Measurements from ENCODE around the gene PHB1.
"Not testable (repeated sequence)": the region's sequence is repeated elsewhere in the genome, so short reads cannot be mapped to it uniquely, and the experiment has no call there.

Gene PHB1

DNA sequence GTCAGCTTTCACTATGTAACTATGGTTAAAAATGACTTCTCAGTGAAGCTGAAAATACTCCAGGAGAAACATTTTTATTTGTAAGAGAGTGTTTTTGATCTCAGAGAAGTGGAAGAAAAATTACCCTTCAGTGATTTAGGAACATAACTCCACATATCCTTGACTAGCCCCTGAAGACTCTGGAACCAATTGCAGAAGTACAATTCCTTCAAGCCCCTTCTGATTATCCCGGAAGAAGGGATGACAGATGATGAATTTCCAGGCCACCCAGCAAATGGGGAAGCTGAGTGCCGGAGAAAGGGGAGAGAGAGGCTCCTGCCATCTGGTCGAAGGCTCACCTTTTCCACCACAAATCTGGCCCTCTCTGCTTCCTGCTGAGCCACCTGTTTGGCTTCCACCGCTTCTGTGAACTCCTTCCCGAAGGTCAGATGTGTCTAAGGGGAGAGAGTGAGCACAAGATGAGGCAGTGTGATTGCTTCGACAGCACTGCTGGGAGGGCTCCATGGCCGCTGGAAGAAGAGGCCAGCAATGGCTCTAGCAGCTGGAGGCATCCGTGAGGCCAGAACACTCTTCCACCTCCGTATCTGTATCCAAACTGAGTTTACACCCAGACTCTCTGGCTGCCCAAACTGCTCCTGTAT, 8.1 kb downstream of the PHB1 start:
- DNase-seq (ENCODE audit: extremely low read depth in 1 of 2, low read depth in 1 of 2), result no peak

DNA sequence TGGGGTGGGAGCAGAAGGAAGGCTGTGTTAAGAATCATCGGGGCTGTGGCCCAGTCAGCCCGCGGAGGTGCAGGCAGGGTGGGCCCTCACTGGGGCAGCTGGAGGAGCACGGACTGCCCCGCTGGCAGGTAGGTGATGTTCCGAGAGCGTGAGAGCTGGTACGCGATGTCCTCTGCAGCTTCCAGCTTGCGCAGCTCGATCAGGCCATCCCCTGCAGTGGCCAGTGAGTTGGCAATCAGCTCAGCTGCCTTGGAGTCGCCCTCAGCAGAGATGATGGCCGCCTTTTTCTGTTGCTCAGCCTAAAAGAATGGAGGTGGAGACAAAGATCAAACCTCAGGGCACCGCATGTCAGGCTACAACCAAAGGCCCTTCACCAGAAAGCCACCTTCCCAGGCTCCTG, 9.8 kb downstream of the PHB1 start:
- DNase-seq (ENCODE audit: extremely low read depth in 1 of 2, low read depth in 1 of 2), result no peak

- DNase-seq (ENCODE audit: extremely low read depth in 1 of 2, low read depth in 1 of 2), result no peak
Measured at GRCh38 chr17:49404361-49404760, 10.3 kb downstream of the PHB1 start.

DNA sequence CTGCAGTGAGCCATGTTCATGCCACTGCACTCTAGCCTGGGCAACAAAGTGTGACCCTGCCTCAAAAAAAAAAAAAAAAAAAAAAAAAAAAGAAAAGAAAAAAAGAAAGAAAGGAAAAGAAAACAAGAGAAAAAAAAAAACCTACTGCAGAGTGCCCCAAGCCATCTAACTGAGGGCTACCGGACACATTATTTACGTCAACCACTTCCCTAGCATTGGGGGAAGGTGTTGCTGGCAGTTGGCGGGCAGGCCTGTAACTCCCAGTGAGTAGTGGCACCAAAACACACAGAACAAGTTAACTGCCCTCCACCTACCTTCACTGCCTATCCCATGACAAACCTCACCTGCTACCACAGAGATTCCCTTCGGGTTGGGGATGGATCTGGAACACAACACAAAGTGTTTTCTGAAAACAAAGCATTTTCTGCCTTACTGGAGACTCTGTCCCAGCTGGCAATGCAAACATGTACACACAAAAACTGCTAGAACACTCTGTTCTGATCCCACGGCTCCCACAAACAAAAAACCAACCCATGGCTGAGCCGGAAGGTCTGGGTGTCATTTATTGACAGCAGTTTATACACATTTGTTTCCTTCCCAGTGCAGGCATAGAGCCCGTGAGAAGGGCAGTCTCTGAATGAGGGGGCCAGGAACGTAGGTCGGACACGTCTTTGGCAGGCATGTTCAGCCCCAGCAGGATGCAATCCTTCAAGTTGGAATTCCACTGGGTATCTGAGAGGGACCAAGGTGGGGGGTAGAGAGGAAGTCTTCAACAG, 11.0 kb downstream of the PHB1 start:
- DNase-seq (ENCODE audit: extremely low read depth in 1 of 2, low read depth in 1 of 2), result no peak

DNA sequence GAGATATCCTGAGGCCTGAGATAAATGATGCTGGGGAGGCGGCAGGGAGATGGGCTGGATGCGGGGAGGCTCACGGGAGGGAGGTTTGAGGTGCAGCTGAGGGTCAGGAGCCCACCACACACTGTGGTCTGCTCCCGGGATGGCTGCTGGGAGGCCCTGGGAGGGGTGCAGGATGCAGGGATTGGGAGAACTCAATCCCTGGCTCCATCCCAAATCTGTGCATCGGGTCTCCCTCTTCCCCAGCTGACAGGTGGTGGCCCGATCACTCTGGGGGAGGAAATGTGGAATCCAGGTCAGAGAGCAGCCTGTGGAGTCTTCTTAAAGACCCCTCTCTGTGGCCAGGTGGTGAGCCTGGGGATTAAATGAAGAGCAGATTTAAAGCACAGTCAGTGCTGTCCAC, 12.0 kb downstream of the PHB1 start:
- no peak for DNase-seq (ENCODE audit: extremely low read depth in 1 of 2, low read depth in 1 of 2)

DNA sequence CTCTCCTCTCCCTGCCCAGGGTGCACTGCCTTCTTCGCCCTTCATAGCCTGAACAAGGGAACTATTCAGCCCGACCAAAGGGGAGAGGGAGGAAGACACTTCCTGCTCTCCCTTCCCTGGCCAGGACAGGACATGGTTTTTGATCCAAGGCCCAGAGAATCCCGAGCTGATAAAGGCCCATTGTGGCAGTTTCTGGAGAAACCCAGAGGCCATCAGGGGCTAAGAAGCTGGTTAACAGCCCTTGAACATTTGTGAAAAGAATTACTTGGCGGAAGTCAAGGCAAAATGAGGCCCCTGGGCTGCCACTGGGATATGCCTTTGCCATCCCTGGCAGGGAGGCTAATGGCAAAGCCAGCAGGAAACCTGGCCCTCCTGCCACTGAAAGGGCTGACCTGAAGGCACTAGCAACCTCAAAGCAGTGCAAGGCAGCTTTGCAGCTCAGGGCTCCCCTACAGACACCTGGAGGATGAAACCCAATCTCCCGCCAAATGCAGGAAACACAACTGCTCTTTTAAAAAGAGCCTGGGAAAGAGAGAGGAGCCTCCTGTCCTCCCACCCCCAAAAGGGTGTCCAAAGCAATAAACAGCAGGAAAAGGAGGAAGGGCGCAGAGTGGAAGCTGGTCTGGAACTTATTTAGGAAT, 12.6 kb downstream of the PHB1 start:
- no peak for DNase-seq (ENCODE audit: extremely low read depth in 1 of 2, low read depth in 1 of 2)

- no peak for DNase-seq (ENCODE audit: extremely low read depth in 1 of 2, low read depth in 1 of 2)
Measured at GRCh38 chr17:49399995-49400394, 14.7 kb downstream of the PHB1 start.

GRCh38 chr17:49397586-49397985, 17.1 kb downstream of the PHB1 start:
- no peak for DNase-seq (ENCODE audit: extremely low read depth in 1 of 2, low read depth in 1 of 2)

DNA sequence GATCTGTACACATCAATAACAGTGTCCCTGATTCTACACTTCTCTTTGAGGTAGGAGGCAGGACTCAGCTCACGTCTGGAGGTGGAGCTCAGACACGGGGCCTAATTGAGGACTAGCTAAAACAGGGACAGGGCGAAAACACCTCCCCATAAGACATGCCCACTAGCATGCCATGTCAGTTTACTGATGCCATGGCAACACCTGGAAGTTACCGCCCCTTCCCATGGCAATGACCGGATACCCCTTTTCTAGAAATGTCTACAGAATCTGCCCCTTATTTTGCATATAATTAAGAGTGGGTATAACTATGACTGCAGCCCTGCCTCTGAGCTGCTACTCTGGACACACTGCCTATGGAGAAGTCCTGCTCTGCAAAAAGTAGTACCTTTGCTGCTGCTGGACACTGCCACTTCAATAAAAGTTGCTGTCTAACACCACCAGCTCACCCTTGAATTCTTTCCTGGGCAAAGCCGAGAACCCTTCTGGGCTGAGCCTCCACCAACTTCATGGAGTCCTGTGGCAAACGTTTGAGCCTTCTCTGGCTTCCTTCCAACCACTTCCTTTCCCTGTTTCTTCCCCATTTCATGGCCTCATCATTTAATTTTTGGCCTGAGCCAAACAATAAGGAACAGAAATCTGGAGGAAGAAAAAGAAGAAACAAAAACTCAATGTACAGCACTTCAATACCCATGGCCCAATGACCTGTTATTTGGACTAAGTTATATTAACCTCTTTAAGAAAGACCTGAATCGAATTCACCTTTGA, 21.0 kb downstream of the PHB1 start:
- no peak for DNase-seq (ENCODE audit: extremely low read depth in 1 of 2, low read depth in 1 of 2)

DNA sequence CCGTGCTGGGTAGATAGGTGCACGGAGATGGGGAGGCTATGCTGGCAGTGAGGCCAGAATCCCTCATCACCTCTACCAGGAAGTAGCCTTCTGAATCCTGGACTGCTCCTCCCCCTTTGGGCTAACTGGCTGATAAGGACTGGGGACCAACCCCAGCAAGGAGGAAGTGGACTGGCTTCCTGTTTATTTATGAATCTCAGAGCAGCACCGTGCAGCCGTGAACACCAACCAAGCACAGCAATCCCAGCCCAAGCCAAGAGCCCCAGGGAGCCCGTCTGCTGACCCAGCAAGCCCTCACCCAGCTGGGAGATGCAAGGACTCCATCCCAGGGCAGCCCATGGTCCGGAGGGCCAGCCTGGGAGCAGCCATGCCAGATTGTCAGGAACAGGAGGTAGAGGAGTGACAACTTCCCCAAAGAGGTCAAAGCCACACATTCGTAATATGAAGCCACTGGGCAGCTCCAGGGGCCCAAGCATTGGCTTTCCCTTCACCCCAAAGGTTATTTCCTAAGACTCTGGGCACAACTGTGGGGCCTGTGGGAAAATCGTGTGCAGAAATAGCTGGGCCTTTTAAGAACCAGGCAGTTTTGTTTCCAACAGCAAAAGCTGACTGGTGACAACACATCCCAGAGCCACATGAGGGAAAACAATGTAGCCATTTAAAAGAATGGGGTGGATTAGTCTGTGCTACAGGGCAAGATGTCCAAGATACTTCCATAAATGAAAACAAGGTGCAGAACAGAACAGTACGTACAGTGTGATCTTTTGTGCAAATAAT, 23.9 kb downstream of the PHB1 start:
- DNase-seq (ENCODE audit: extremely low read depth in 1 of 2, low read depth in 1 of 2), result no peak

DNA sequence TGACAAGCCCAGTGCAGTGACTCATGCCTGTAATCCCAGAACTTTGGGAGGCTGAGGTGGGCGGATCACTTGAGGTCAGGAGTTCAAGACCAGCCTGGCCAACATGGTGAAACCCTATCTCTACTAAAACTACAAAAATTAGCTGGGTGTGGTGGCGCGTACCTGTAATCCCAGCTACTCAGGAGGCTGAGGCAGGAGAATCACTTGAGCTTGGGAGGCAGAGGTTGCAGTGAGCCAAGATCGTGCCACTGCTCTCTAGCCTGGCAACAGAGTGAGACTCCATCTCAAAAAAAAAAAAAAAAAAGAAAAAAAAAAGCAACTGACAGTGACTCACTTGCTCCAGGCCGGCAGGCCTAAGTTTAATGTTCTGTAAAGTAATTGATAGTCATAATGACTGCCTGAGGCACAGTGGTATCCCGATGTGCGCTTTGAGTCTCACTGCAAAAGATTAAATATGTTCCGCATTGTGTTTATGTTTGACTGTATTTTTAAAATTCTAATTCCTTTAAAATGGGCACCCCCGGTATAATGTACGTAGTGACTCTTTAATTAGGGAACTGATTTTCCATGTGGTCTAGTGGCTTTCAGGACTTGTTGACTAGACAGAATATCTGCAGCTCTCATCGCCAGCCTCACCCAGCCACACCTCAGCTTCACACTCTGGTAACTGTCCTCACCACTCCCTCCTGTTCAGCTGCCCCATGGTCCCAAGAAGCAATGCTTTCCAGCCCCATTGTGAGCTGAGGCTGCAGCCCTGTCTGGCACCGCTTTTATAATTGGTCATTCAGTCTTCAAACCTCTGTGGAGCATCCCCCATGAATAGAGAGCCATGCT, 25.0 kb downstream of the PHB1 start:
- DNase-seq (ENCODE audit: extremely low read depth in 1 of 2, low read depth in 1 of 2), result not testable (repeated sequence)

- DNase-seq (ENCODE audit: extremely low read depth in 1 of 2, low read depth in 1 of 2), result no peak
Measured at GRCh38 chr17:49388692-49389513, 25.8 kb downstream of the PHB1 start.

GRCh38 chr17:49388290-49388640, 26.4 kb downstream of the PHB1 start:
- DNase-seq (ENCODE audit: extremely low read depth in 1 of 2, low read depth in 1 of 2), result no peak

- no peak for DNase-seq (ENCODE audit: extremely low read depth in 1 of 2, low read depth in 1 of 2)
Measured at GRCh38 chr17:49387498-49388289, 27.0 kb downstream of the PHB1 start.

GRCh38 chr17:49386373-49386772, 28.3 kb downstream of the PHB1 start:
- no peak for DNase-seq (ENCODE audit: extremely low read depth in 1 of 2, low read depth in 1 of 2)

DNA sequence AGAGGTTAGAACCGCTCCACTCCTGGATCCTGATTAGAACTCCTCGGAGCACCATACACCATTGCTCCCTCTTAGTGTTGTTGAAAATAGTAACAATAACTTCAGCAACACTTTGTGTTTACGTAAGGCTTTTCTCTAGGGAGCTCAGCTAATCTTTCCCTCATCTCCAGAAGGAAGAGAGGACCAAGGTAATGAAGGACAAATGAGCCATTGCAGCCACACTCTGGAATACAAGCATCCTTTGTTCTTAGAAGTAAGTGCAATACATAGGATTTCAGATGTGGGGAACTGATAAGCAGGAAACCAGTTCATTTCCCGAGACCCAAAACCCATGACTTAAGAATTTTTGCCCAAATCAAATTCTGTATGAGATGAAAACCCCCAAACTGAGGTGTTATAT, 29.7 kb downstream of the PHB1 start:
- no peak for DNase-seq (ENCODE audit: extremely low read depth in 1 of 2, low read depth in 1 of 2)

GRCh38 chr17:49383060-49383459, 31.6 kb downstream of the PHB1 start:
- no peak for DNase-seq (ENCODE audit: extremely low read depth in 1 of 2, low read depth in 1 of 2)

- DNase-seq (ENCODE audit: extremely low read depth in 1 of 2, low read depth in 1 of 2), result no peak
Measured at GRCh38 chr17:49382556-49382955, 32.1 kb downstream of the PHB1 start.
